Left lung (tissue), 10 donors: ENCODE results near the gene KATNBL1. TPM values are rescaled to one million over a fixed set of nuclear protein-coding genes. Genes with fewer than 3 reads are reported as not detected.

Experiments used
- ATAC-seq: fragments of 200-7000 bp; cut with Tn5 transposase; one replicate; pipeline ENCODE4 v1.9.1; 2020; ENCODE audit warnings: moderate library complexity
- DNase-seq, 4 donors: peaks; one replicate each; pipeline ENCODE4 v3.0.0-alpha.2; 2013 to 2020
- H3K27ac ChIP-seq, 2 donors: fragments of 200-600 bp; sonication (generic) in 1 of 2; one replicate each; pipeline versions ENCODE4 v1.5.0 to v1.8.0; 2020 to 2021
- H3K27me3 ChIP-seq, 2 donors: fragments of 200-600 bp; sonication (generic) in 1 of 2; one replicate each; pipeline versions ENCODE4 v1.5.0 to v1.8.0; 2020 to 2021
- H3K36me3 ChIP-seq, 2 donors: fragments of 200-600 bp; sonication (generic) in 1 of 2; one replicate each; pipeline versions ENCODE4 v1.5.0 to v1.8.0; 2020 to 2021
- H3K4me1 ChIP-seq, 2 donors: fragments of 200-600 bp; one replicate each; pipeline ENCODE4 v1.8.0; 2021
- H3K4me3 ChIP-seq, 2 donors: fragments of 200-600 bp; sonication (generic) in 1 of 2; one replicate each; pipeline versions ENCODE4 v1.5.0 to v1.8.0; 2020 to 2021; ENCODE audit warnings: mild to moderate bottlenecking in 1 of 2
- H3K9me3 ChIP-seq, 2 donors: fragments of 200-600 bp; sonication (generic) in 1 of 2; one replicate each; pipeline versions ENCODE4 v1.5.0 to v1.8.0; 2020 to 2021
- intact Hi-C, 2 donors: fragments of 100-400 bp; cut with DNase I; formaldehyde crosslinking; loops; one replicate each; pipeline versions ENCODE4 v1.11.2 to v1.14.2; 2022
- polyA plus RNA-seq, 6 donors: library from polyadenylated mRNA; unstranded; fragments of 120-200 nt; gene quantifications; one replicate each; pipeline ENCODE4 v1.2.1, GENCODE V29; 2013; ENCODE audit not compliant: insufficient read length in 6 of 6
- total RNA-seq, 2 donors: library from RNA; stranded (reverse); fragmentation: NEBNext Ultra II Directional; extraction: Animal tissue kit (Norgen Biotek cat#: 25700); gene quantifications; one replicate each; pipeline ENCODE4 v1.2.1, GENCODE V29; 2021
- TF ChIP-seq, protein P1 (sequence below), 2 donors: fragments of 200-600 bp; sonication (generic) in 1 of 2; IDR thresholded peaks; one replicate each; pipeline versions ENCODE4 v1.5.0 to v1.8.0; 2021; ENCODE audit warnings: antibody characterized with exemption in 2 of 2
- donor health status: DM: no; HTN: yes; CAD: no.
- donor health status: DM: no; HTN: no; CAD: no.

Gene KATNBL1
- total and polyA plus RNA-seq, 8 donors: 37.4 to 112 (median 88.0) TPM

DNA sequence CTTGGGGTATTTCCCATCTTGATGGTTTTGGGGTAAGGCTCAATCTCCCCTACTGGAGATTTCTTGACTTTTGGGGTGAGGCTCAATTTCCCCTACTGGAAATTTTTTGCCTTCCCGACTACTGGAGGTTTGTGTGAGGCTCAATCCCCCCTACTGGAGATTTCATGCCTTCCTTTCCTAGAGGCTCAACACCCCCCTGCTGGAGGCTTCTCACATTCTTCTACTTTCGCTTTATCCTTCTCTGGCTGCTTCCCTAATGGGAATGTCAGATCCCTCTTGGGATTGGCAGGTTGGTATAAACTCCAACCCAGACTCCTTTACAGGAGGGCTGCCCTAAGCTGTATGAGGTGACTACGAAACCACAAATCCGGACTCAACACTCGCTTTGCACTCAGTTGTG is 49.2 kb downstream of the KATNBL1 start:
- H3K36me3 ChIP-seq: peaks cover 0 to 67% of the 10 kb centered on the region in 2 donors
- ATAC-seq (no peak), DNase-seq (no peak)
- H3K4me3 ChIP-seq: no peak overlapping the region
- TF ChIP-seq, protein P1, sequence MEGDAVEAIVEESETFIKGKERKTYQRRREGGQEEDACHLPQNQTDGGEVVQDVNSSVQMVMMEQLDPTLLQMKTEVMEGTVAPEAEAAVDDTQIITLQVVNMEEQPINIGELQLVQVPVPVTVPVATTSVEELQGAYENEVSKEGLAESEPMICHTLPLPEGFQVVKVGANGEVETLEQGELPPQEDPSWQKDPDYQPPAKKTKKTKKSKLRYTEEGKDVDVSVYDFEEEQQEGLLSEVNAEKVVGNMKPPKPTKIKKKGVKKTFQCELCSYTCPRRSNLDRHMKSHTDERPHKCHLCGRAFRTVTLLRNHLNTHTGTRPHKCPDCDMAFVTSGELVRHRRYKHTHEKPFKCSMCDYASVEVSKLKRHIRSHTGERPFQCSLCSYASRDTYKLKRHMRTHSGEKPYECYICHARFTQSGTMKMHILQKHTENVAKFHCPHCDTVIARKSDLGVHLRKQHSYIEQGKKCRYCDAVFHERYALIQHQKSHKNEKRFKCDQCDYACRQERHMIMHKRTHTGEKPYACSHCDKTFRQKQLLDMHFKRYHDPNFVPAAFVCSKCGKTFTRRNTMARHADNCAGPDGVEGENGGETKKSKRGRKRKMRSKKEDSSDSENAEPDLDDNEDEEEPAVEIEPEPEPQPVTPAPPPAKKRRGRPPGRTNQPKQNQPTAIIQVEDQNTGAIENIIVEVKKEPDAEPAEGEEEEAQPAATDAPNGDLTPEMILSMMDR (IDR thresholded peaks at IDR 0.05): no peak
- H3K4me1 ChIP-seq: no peaks in the 10 kb centered on the region
- peaks cover 0 to 48% of the 10 kb centered on the region in 2 donors for H3K9me3 ChIP-seq
- intact Hi-C loops: no loop called here
- peak overlapping the region in 1 of 2 donors; percentile 70 for H3K27ac ChIP-seq
- no peaks in the 10 kb centered on the region for H3K27me3 ChIP-seq

DNA sequence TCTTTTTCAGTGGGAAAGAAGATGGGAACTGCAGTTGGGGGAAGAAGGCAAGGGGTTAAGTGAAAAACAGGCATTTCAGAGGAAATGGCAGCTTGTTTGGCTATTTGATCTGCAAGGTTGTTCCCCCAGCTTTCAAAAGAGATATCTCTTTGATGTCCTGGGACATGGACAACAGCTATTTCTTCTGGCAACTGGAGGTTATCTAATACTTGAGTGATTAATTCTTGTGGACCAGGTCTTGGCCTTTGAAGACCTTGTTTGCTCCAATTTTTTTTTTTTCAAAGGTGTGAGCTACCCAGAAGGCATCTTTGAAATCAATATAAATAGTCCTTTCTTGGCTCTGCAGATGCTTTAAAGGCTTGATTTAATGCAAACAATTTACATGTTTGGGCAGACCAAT is 51.5 kb downstream of the KATNBL1 start:
- intact Hi-C loops: no loop called here
- ATAC-seq (no peak), DNase-seq (no peak)
- H3K27me3 ChIP-seq: no peaks in the 10 kb centered on the region
- peaks cover 0 to 90% of the 10 kb centered on the region in 2 donors for H3K36me3 ChIP-seq
- no peak overlapping the region for H3K27ac ChIP-seq
- H3K9me3 ChIP-seq: peaks cover 0 to 69% of the 10 kb centered on the region in 2 donors
- TF ChIP-seq, protein P1 (IDR thresholded peaks at IDR 0.05): no peak
- H3K4me3 ChIP-seq: no peak overlapping the region
- no peaks in the 10 kb centered on the region for H3K4me1 ChIP-seq

DNA sequence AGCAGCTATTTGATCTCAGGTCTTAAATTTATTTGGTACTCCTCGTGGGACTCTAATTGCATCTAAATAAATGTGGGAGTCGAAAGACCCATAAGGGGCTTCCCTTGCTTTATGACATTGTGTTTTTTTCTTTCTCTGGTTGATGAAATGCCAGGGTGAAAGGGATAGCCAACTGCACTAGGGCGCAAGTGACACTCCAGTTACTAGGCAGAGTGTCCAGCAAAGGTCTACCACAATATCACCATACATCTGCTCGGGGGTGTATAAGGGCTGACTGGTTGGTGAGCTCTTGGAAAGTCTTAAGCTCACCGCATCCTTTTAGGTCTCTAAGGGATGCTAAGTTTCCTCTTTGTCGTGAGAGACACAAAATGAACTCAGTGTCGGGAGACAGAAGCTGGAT is 54.0 kb downstream of the KATNBL1 start:
- intact Hi-C loops: no loop called here
- ATAC-seq (no peak), DNase-seq (no peak)
- peak overlapping the region in 1 of 2 donors; percentile 64 for H3K27ac ChIP-seq
- H3K4me3 ChIP-seq: no peak overlapping the region
- H3K36me3 ChIP-seq: peaks cover 0 to 90% of the 10 kb centered on the region in 2 donors
- no peaks in the 10 kb centered on the region for H3K27me3 ChIP-seq
- H3K4me1 ChIP-seq: no peaks in the 10 kb centered on the region
- peaks cover 0 to 47% of the 10 kb centered on the region in 2 donors for H3K9me3 ChIP-seq
- TF ChIP-seq, protein P1 (IDR thresholded peaks at IDR 0.05): no peak

DNA sequence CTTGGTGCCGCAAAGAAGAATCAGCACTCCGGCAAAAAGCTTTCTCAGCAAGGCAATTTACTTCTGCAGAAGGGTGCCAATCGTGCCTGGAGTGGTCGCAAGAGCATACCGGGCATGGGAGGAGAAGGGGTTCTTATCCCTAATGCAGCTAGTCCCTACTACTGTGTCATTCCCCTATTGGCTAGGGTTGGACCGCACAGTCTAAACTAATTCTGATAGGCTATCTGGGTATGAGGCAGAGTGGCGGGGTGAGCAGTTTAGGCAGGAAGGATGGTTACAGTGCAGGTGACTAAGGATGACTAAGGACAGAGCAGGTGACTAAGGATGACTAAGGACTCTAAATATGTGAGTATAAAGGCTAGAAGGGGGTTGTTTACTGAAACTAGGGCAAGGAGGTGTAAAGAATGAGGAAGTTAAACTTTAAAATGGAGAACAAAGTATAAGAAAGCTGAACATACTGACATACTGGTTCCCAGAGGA is 55.1 kb downstream of the KATNBL1 start:
- Histone ChIP-seq H3K36me3 (peaks cover 0 to 91% of the 10 kb centered on the region in 2 donors), H3K27me3 (no peaks in the 10 kb centered on the region), H3K4me3 (no peak overlapping the region), H3K4me1 (no peaks in the 10 kb centered on the region), H3K9me3 (peaks cover 0 to 37% of the 10 kb centered on the region in 2 donors), H3K27ac (peak overlapping the region in 1 of 2 donors; percentile 64)
- no peak for DNase-seq
- TF ChIP-seq, protein P1 (IDR thresholded peaks at IDR 0.05): no peak
- intact Hi-C loops: no loop called here
- ATAC-seq: no peak

DNA sequence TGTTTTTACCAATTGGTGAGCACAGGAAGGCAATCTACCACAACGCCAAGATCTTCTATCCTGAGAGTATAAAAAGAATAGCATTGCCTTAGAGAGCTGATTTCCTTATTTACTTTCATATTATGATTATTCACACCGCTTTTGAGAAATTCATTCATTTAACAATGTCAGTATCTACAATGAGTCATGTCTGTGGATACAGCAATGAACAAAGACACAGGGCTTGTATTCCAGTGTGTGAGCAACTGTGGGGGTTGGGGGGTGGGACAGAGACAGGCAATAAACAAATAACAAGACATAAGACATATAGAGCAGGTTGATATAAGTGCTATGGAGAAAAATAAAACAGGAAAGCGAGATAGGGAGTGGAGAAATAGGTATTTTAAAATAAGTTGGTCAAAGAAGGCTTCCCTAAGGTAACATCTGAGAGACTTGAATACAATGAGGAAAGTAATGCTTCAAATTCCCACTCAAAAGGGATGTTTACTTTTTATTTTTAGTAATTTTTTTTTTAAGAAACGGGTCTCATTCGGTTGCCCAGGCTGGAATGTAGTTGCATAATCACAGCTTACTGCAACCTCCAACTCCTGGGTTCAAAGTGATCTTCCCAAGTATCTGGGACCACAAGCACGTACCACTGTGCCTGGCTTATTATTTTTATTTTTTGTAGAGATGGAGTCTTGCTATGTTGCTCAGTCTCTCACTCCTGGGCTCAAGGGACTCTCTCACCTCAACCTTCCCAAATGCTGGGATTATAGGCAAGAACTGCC is 62.3 kb downstream of the KATNBL1 start:
- Histone ChIP-seq H3K9me3 (no peaks in the 10 kb centered on the region), H3K36me3 (peaks cover 0 to 94% of the 10 kb centered on the region in 2 donors), H3K4me1 (no peaks in the 10 kb centered on the region), H3K4me3 (no peak overlapping the region), H3K27me3 (no peaks in the 10 kb centered on the region), H3K27ac (no peak overlapping the region)
- TF ChIP-seq, protein P1 (IDR thresholded peaks at IDR 0.05): no peak
- intact Hi-C loops: no loop called here
- no peak for ATAC-seq
- no peak for DNase-seq
